ENCODE data around the gene CDYL.

Gene CDYL, protein sequence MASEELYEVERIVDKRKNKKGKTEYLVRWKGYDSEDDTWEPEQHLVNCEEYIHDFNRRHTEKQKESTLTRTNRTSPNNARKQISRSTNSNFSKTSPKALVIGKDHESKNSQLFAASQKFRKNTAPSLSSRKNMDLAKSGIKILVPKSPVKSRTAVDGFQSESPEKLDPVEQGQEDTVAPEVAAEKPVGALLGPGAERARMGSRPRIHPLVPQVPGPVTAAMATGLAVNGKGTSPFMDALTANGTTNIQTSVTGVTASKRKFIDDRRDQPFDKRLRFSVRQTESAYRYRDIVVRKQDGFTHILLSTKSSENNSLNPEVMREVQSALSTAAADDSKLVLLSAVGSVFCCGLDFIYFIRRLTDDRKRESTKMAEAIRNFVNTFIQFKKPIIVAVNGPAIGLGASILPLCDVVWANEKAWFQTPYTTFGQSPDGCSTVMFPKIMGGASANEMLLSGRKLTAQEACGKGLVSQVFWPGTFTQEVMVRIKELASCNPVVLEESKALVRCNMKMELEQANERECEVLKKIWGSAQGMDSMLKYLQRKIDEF

DNA sequence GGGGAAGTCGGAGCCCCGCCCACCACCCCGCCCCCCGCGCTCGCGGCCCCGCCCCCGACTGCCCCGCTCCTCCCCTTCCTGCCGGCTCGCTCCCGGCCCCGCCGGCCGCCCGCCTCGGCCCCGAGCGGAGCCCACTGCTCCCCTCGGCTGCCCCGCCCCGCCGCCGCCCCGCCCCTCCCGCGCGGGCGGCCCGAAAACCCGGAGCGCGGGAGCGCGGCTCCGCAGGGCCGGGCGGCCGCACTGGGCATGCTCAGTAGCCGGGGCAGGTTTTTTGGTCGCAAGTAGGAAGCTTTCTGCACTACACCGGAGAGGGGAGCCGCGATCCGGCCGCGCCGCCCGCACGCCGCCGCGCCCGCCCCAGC is at the start of gene CDYL:
Gene CDYL, plus strand, starts transcription at position 274 of the 362 bp plus-strand sequence. CDS start 380 bp downstream, outside the sequence.
- TF ChIP-seq TAF1 (IDR thresholded peaks at IDR 0.05; ENCODE audit: low read depth): peak; percentile 67; the same call in 1 of the 2 replicates
- TF ChIP-seq CREB1 (IDR thresholded peaks at IDR 0.05; ENCODE audit: low read depth): no peak
- TF ChIP-seq, protein P1, sequence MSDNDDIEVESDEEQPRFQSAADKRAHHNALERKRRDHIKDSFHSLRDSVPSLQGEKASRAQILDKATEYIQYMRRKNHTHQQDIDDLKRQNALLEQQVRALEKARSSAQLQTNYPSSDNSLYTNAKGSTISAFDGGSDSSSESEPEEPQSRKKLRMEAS (IDR thresholded peaks at IDR 0.05): no peak; the same call in 1 of the 2 replicates

- no peak for TF ChIP-seq TAF1 (IDR thresholded peaks at IDR 0.05; ENCODE audit: low read depth)
Measured at GRCh38 chr6:4726645-4727044, 49.6 kb upstream of the CDYL start.

DNA sequence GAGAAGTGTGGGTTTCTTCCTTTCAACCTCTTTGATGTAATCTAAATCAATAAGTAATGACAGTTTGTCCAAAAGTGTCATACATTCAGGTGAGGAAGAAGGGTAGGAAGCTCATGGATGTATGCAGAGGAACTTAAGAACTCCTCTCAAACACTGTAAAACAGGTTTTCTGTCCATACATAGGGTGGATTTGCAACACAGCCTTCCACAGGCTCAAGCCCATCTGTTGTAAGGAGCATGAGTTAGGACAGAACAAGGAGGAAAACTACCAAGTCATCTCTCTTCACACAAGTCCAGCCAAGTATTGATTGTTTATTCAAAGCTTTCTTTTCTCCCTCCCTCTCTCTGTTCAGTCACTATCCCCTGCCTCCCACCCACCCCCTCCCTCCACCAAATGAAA is 49.0 kb upstream of the CDYL start:
- no peak for TF ChIP-seq NFIC (IDR thresholded peaks at IDR 0.05)
- TF ChIP-seq TEAD4 (IDR thresholded peaks at IDR 0.05): no peak
- no peak for TF ChIP-seq YY1 (IDR thresholded peaks at IDR 0.05; ENCODE audit: low read depth)
- TF ChIP-seq FOXM1 (IDR thresholded peaks at IDR 0.05; ENCODE audit: borderline replicate concordance, low read depth): no peak
- TF ChIP-seq TAF1 (IDR thresholded peaks at IDR 0.05; ENCODE audit: low read depth): no peak
- no peak for TF ChIP-seq EGR1 (IDR thresholded peaks at IDR 0.05)
- no peak for TF ChIP-seq CEBPB (IDR thresholded peaks at IDR 0.05)
- TF ChIP-seq EP300 (IDR thresholded peaks at IDR 0.05; ENCODE audit: borderline replicate concordance): no peak
- no peak for TF ChIP-seq TCF12 (IDR thresholded peaks at IDR 0.05; ENCODE audit: low read depth)
- TF ChIP-seq, protein P2, sequence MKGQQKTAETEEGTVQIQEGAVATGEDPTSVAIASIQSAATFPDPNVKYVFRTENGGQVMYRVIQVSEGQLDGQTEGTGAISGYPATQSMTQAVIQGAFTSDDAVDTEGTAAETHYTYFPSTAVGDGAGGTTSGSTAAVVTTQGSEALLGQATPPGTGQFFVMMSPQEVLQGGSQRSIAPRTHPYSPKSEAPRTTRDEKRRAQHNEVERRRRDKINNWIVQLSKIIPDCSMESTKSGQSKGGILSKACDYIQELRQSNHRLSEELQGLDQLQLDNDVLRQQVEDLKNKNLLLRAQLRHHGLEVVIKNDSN (IDR thresholded peaks at IDR 0.05): no peak
- TF ChIP-seq ZBTB7A (IDR thresholded peaks at IDR 0.05; ENCODE audit: low read depth): no peak
- TF ChIP-seq CREB1 (IDR thresholded peaks at IDR 0.05; ENCODE audit: low read depth): no peak
- TF ChIP-seq REST (IDR thresholded peaks at IDR 0.05; ENCODE audit: low read depth): no peak
- TF ChIP-seq, protein P1 (IDR thresholded peaks at IDR 0.05): no peak

DNA sequence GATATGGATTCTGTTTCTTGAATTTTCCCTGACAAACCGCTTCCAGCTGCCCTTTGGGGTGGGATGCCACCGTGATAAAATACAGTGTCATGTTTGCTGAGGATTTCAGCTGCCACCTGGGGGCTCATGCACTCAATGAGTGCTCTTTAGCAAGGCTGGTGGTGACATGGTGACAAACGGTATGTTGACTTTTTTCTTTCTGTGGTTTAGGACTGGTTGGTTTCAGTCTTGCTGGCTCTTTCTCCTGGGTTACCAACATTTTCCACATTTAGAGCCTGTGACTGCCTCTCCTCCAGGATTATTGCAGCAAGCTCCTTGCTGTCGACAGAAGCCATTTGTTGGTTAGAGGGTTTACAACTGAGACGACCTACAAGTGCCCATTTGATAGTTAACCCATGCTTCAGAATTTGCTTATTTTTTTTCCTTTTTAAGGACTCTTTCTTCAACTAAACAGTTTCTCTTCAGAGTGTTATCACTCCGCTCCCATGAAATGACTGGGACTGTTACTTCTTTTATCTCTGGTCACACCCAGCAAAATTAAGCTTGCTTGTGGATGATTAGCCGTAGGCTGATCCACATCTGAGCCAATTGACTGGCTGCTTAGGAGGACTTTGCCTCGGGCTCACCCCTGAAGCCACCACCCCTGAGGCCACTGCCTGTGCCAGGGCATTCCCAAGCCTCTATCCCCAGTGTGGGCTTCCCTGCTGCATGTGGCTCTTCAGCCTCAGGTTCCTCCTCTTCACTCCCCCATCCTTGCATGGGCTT is 48.4 kb upstream of the CDYL start:
- TF ChIP-seq NFIC (IDR thresholded peaks at IDR 0.05): no peak
- TF ChIP-seq REST (IDR thresholded peaks at IDR 0.05; ENCODE audit: low read depth): no peak
- no peak for TF ChIP-seq TEAD4 (IDR thresholded peaks at IDR 0.05)
- TF ChIP-seq, protein P2 (IDR thresholded peaks at IDR 0.05): no peak
- no peak for TF ChIP-seq EGR1 (IDR thresholded peaks at IDR 0.05)
- TF ChIP-seq CEBPB (IDR thresholded peaks at IDR 0.05): no peak
- TF ChIP-seq YY1 (IDR thresholded peaks at IDR 0.05; ENCODE audit: low read depth): no peak
- no peak for TF ChIP-seq ZBTB7A (IDR thresholded peaks at IDR 0.05; ENCODE audit: low read depth)
- no peak for TF ChIP-seq TAF1 (IDR thresholded peaks at IDR 0.05; ENCODE audit: low read depth)
- no peak for TF ChIP-seq TCF12 (IDR thresholded peaks at IDR 0.05; ENCODE audit: low read depth)
- TF ChIP-seq FOXM1 (IDR thresholded peaks at IDR 0.05; ENCODE audit: borderline replicate concordance, low read depth): no peak
- TF ChIP-seq, protein P1 (IDR thresholded peaks at IDR 0.05): no peak
- no peak for TF ChIP-seq EP300 (IDR thresholded peaks at IDR 0.05; ENCODE audit: borderline replicate concordance)

GRCh38 chr6:4728436-4728769 is 47.8 kb upstream of the CDYL start:
- TF ChIP-seq FOXM1 (IDR thresholded peaks at IDR 0.05; ENCODE audit: borderline replicate concordance, low read depth): no peak
- TF ChIP-seq REST (IDR thresholded peaks at IDR 0.05; ENCODE audit: low read depth): no peak
- no peak for TF ChIP-seq CREB1 (IDR thresholded peaks at IDR 0.05; ENCODE audit: low read depth)
- TF ChIP-seq ZBTB7A (IDR thresholded peaks at IDR 0.05; ENCODE audit: low read depth): no peak
- no peak for TF ChIP-seq CEBPB (IDR thresholded peaks at IDR 0.05)
- no peak for TF ChIP-seq YY1 (IDR thresholded peaks at IDR 0.05; ENCODE audit: low read depth)
- no peak for TF ChIP-seq EGR1 (IDR thresholded peaks at IDR 0.05)
- TF ChIP-seq, protein P2 (IDR thresholded peaks at IDR 0.05): no peak
- no peak for TF ChIP-seq NFIC (IDR thresholded peaks at IDR 0.05)
- TF ChIP-seq, protein P1 (IDR thresholded peaks at IDR 0.05): no peak
- no peak for TF ChIP-seq TAF1 (IDR thresholded peaks at IDR 0.05; ENCODE audit: low read depth)
- TF ChIP-seq EP300 (IDR thresholded peaks at IDR 0.05; ENCODE audit: borderline replicate concordance): no peak
- TF ChIP-seq TCF12 (IDR thresholded peaks at IDR 0.05; ENCODE audit: low read depth): no peak
- no peak for TF ChIP-seq RAD21 (IDR thresholded peaks at IDR 0.05; ENCODE audit: low read depth)
- TF ChIP-seq TEAD4 (IDR thresholded peaks at IDR 0.05): no peak

Measured in Ishikawa (cell line).